ENCODE data around the gene CTSH.
A peak's percentile ranks its signal among the peaks of the same experiment; 100 is the strongest.

CTSH gene

DNA sequence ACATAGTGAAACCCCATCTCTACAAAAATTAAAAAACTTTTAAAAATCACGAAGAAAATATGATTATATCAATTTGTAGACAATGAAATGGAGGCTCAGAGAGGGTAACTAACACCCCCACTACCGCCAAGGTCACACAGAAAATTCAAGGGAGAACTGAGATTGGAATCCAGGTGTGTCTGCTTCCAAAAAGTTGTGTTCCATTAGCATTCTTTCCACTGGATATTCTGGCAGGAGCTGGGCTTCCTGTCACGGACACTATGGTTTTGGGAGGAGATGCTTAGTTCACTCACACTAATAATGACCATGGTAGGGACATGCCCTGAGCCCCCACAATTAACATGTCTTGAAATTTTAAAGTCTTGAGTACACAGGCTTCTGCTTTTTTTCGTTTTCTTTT, 28.8 kb downstream of the CTSH start:
- H3K4me3 ChIP-seq (ENCODE audit: low read depth, low read length) = no peak overlapping the region
- TF ChIP-seq, protein P1, sequence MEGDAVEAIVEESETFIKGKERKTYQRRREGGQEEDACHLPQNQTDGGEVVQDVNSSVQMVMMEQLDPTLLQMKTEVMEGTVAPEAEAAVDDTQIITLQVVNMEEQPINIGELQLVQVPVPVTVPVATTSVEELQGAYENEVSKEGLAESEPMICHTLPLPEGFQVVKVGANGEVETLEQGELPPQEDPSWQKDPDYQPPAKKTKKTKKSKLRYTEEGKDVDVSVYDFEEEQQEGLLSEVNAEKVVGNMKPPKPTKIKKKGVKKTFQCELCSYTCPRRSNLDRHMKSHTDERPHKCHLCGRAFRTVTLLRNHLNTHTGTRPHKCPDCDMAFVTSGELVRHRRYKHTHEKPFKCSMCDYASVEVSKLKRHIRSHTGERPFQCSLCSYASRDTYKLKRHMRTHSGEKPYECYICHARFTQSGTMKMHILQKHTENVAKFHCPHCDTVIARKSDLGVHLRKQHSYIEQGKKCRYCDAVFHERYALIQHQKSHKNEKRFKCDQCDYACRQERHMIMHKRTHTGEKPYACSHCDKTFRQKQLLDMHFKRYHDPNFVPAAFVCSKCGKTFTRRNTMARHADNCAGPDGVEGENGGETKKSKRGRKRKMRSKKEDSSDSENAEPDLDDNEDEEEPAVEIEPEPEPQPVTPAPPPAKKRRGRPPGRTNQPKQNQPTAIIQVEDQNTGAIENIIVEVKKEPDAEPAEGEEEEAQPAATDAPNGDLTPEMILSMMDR (IDR thresholded peaks at IDR 0.05; ENCODE audit: low read depth, low read length) = no peak
- in situ Hi-C loops (cut with HindIII; ENCODE audit: low sequenced_read_pairs) = no loop called here
- DNase-seq (ENCODE audit: low read depth, low spot score) = no peak

DNA sequence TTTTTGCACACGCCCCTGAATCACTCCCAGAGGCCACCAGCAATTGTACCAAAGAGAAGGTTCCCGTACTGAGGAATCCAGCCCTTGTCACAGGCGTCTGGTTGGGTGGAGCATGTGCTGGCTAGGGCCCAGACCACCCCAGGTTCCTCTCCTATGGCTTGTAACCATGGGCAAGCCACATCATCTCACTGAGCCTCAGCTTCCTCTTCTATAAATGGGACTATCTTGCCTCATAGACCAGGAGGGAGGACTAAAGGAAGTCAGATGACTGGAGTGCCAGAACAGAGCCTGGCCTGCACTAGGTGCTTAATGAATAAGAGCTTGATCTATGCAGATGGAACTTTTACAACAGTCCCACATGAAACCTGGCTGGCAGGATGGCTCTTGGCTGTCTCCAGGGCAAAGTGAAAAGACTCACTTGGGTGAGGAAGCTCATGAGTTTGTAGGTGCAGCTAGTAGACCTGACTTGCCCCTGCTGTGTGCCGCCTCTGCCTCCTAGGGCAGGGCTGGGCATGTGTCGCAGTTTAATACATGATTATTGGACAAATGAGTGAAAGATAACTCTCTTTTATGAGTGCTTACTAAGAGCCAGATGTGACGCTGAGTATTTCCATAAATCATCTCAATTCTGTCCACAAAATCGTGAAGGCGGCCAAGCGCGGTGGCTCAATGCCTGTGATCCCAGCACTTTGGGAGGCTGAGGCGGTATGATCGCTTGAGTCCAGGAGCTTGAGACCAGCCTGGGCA, 29.3 kb downstream of the CTSH start:
- TF ChIP-seq, protein P1 (IDR thresholded peaks at IDR 0.05; ENCODE audit: low read depth, low read length) = no peak
- peak; percentile 32 for DNase-seq (ENCODE audit: low read depth, low spot score)
- in situ Hi-C loops (cut with HindIII; ENCODE audit: low sequenced_read_pairs) = no loop called here
- no peak overlapping the region for H3K4me3 ChIP-seq (ENCODE audit: low read depth, low read length)

DNA sequence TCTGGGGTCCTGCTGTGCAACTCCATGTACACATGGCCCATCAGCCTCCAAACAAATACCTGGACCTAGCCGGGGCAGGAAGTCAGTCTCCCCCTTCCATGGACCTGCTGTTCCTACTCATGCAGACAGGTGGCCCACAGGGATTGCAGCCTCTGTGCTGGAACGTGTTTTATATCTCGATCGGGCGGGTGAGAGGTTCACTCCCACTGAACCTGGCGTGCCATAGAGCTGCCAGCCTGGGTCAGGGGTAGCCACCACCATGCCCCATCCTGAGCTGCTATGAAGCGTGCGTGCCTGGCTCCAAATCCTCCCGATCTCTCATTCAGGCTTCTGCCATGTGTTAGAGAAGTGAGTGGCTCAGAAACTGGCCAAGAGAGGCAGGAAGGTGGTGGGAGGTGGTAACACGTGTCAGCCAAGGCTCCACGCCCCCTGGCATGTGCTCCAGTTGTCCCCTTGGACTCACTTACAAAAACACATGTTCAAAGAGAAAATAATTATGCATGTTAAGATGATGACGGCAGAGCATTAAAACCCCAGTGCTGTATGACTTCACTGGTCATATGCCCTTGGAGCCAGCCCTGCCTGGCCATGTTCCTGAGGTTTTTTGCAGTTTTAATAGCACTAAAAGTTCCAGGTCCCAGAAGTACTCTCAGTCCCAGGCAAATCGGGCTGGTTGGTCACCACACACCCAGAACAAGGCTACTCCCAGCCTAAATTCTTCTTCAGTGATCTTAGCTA, 30.6 kb downstream of the CTSH start:
- DNase-seq (ENCODE audit: low read depth, low spot score) = no peak
- no peak overlapping the region for H3K4me3 ChIP-seq (ENCODE audit: low read depth, low read length)
- in situ Hi-C loops (cut with HindIII; ENCODE audit: low sequenced_read_pairs) = no loop called here
- TF ChIP-seq, protein P1 (IDR thresholded peaks at IDR 0.05; ENCODE audit: low read depth, low read length) = peak; percentile 40

DNA sequence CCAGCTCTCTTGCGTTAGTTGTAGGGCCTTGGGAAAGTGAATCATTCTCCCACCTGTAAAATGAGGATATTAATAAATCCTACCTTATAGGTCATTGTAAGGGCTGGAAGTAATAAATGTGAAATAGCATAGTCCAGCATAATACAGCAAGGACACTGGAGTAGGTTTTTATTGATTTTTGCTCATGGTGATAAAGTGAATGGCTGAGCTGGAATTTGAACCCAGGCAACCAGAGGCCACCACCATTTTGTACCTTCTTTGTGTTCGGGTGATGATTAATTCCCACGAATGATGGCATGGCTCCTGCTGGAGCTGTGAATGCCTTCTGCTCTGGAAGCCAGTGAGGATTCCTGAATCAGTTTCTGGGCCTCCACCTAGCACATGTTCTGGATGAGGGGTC, 31.8 kb downstream of the CTSH start:
- no peak for DNase-seq (ENCODE audit: low read depth, low spot score)
- H3K4me3 ChIP-seq (ENCODE audit: low read depth, low read length) = no peak overlapping the region
- TF ChIP-seq, protein P1 (IDR thresholded peaks at IDR 0.05; ENCODE audit: low read depth, low read length) = no peak
- in situ Hi-C loops (cut with HindIII; ENCODE audit: low sequenced_read_pairs) = no loop called here

- DNase-seq (ENCODE audit: low read depth, low spot score) = no peak
- TF ChIP-seq, protein P1 (IDR thresholded peaks at IDR 0.05; ENCODE audit: low read depth, low read length) = no peak
- in situ Hi-C loops (cut with HindIII; ENCODE audit: low sequenced_read_pairs) = no loop called here
- no peak overlapping the region for H3K4me3 ChIP-seq (ENCODE audit: low read depth, low read length)
Observed at GRCh38 chr15:78912316-78912715, 32.5 kb downstream of the CTSH start.

DNA sequence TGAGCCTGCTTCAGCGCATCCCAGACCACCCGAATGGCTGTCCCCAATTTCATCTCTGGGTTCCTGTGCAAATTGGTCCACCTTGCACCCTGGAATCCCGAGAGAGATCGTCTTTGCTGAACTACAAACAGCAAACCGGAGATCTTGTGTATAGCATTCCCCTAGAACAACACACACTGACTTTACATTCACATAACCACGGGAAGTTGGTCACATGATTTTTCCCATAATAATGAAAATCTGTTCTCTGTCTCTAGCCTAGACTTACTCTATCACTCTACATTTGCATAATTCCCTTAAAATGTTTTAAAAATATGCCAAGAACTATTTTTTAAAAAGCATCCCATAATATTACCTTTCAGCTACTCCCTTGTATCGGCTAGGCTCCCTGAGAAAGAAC, 34.6 kb downstream of the CTSH start:
- TF ChIP-seq, protein P1 (IDR thresholded peaks at IDR 0.05; ENCODE audit: low read depth, low read length) = no peak
- DNase-seq (ENCODE audit: low read depth, low spot score) = no peak
- no peak overlapping the region for H3K4me3 ChIP-seq (ENCODE audit: low read depth, low read length)
- in situ Hi-C loops (cut with HindIII; ENCODE audit: low sequenced_read_pairs) = no loop called here

Data from astrocyte of the spinal cord (primary cell).